SK-N-SH (cell line): ENCODE measurements around the gene C22orf31. TPM values are rescaled to one million over a fixed set of nuclear protein-coding genes. Genes with fewer than 3 reads are reported as not detected.

Experiments
- CTCF ChIA-PET: fragments of 300-600, 350-600 bp; formaldehyde crosslinking; extraction: SDS; loops from one replicate; lab custom pipeline; 2021; lab: Yijun Ruan, JAX
- POLR2A ChIA-PET: fragments of 350-600 bp; sonication (Branson Sonifier 250); formaldehyde crosslinking; extraction: SDS; loops from one replicate; lab custom pipeline; 2020; ENCODE audit warnings: antibody characterized with exemption, inconsistent platforms; lab: Yijun Ruan, JAX
- DNase-seq: peaks from one replicate; pipeline ENCODE4 v3.0.0; 2012
- H2AFZ ChIP-seq: fragments of 200-600 bp; sonication (generic); 2 replicates; pipeline ENCODE4 v1.8.1; 2016; ENCODE audit warnings: antibody characterized with exemption, mild to moderate bottlenecking, low read depth
- H3F3A ChIP-seq: fragments of 200-600 bp; sonication (generic); replicated peaks from 2 replicates; pipeline ENCODE3; 2016; ENCODE audit warnings: antibody characterized with exemption, mild to moderate bottlenecking; ENCODE audit not compliant: insufficient read depth
- H3K27ac ChIP-seq, 2 experiments: fragments of 200-500 bp in 1 of 2; fragments of 200-600 bp in 1 of 2; sonication (Bioruptor generic) in 1 of 2; sonication (generic), shearing (Covaris generic) in 1 of 2; 2 replicates each; pipeline versions ENCODE4 v1.5.1 to v1.6.1; 2014 to 2016; ENCODE audit warnings: low read depth in 2 of 2, inconsistent platforms in 1 of 2, low read length in 1 of 2, mild to moderate bottlenecking in 1 of 2, mixed read lengths in 1 of 2
- H3K27me3 ChIP-seq: fragments of 200-600 bp; sonication (generic), shearing (Covaris generic); 2 replicates; pipeline ENCODE4 v1.6.1; 2016; ENCODE audit warnings: mixed run types; ENCODE audit not compliant: insufficient read depth
- H3K36me3 ChIP-seq, 2 experiments: fragments of 200-500 bp in 1 of 2; fragments of 200-600 bp in 1 of 2; sonication (Bioruptor generic) in 1 of 2; sonication (generic) in 1 of 2; replicated peaks in 1 of 2; 2 replicates each; pipeline versions ENCODE3 to v1.5.1; 2014 to 2016; ENCODE audit warnings: low read length in 1 of 2, mild to moderate bottlenecking in 1 of 2; ENCODE audit not compliant: insufficient read depth in 2 of 2, control insufficient read depth in 1 of 2
- H3K4me1 ChIP-seq, 2 experiments: fragments of 200-500 bp in 1 of 2; fragments of 200-600 bp in 1 of 2; sonication (Bioruptor generic) in 1 of 2; sonication (generic), shearing (Covaris generic) in 1 of 2; 2 replicates each; pipeline versions ENCODE4 v1.5.1 to v1.6.1; 2014 to 2016; ENCODE audit warnings: low read depth in 1 of 2, low read length in 1 of 2, mixed run types in 1 of 2; ENCODE audit not compliant: insufficient read depth in 2 of 2, control insufficient read depth in 1 of 2
- H3K4me2 ChIP-seq: fragments of 200-600 bp; sonication (generic), shearing (Covaris generic); 2 replicates; pipeline ENCODE4 v1.6.1; 2017; ENCODE audit warnings: mixed run types
- H3K4me3 ChIP-seq, 2 experiments: fragments of 200-500 bp in 1 of 2; fragments of 200-600 bp in 1 of 2; sonication (Bioruptor generic) in 1 of 2; sonication (generic), shearing (Covaris generic) in 1 of 2; 2 replicates each; pipeline versions ENCODE4 v1.5.1 to v1.8.1; 2014 to 2016; ENCODE audit warnings: low read depth in 2 of 2, inconsistent platforms in 1 of 2, low read length in 1 of 2, mild to moderate bottlenecking in 1 of 2, mixed read lengths in 1 of 2, moderate library complexity in 1 of 2
- H3K79me2 ChIP-seq: fragments of 200-600 bp; sonication (generic); 2 replicates; pipeline ENCODE4 v1.8.1; 2017; ENCODE audit warnings: mild to moderate bottlenecking; ENCODE audit not compliant: insufficient read depth
- H3K9ac ChIP-seq: fragments of 200-600 bp; sonication (generic); 2 replicates; pipeline ENCODE4 v1.6.1; 2017; ENCODE audit warnings: mixed run types
- H3K9me2 ChIP-seq: fragments of 200-600 bp; sonication (generic); 2 replicates; pipeline ENCODE4 v1.6.1; 2017; ENCODE audit warnings: mixed run types
- H3K9me3 ChIP-seq: fragments of 200-600 bp; sonication (generic); 2 replicates; pipeline ENCODE4 v1.6.1; 2017; ENCODE audit warnings: mixed run types, mild to moderate bottlenecking, moderate library complexity
- H4K20me1 ChIP-seq: fragments of 200-600 bp; sonication (generic); 2 replicates; pipeline ENCODE4 v1.6.1; 2017; ENCODE audit warnings: mild to moderate bottlenecking, mixed run types; ENCODE audit not compliant: insufficient read depth
- CHD2 ChIP-seq: fragments of 150-350 bp; IDR thresholded peaks from 2 replicates; pipeline ENCODE4 v1.6.1; 2018; ENCODE audit warnings: low read length; ENCODE audit not compliant: partially characterized antibody
- EP300 ChIP-seq, 2 experiments: IDR thresholded peaks; 2 replicates each; pipeline versions ENCODE4 v1.4.0 to v1.6.1; 2012; ENCODE audit warnings: borderline replicate concordance in 1 of 2, low read depth in 1 of 2, low read length in 1 of 2
- EZH2phosphoT487 ChIP-seq: fragments of 200-600 bp; sonication (generic); IDR thresholded peaks from 2 replicates; pipeline ENCODE4 v1.6.1; 2017; ENCODE audit warnings: low read depth, mixed run types, mild to moderate bottlenecking, antibody characterized with exemption, moderate library complexity, borderline replicate concordance
- FOXJ3 ChIP-seq: sonication (generic); formaldehyde crosslinking; IDR thresholded peaks from 2 replicates; pipeline ENCODE4 v1.5.1; 2020; ENCODE audit warnings: mild to moderate bottlenecking, missing genetic modification reagents
- GABPA ChIP-seq: IDR thresholded peaks from 2 replicates; pipeline ENCODE4 v1.4.0; 2012; ENCODE audit warnings: low read depth, mild to moderate bottlenecking
- GATA2 ChIP-seq: sonication (generic); formaldehyde crosslinking; IDR thresholded peaks from 2 replicates; pipeline ENCODE4 v1.5.0; 2020; ENCODE audit warnings: mild to moderate bottlenecking, missing genetic modification reagents
- MEF2A ChIP-seq: IDR thresholded peaks from 2 replicates; pipeline ENCODE4 v1.4.0; 2012; ENCODE audit warnings: low read depth, borderline replicate concordance
- MXI1 ChIP-seq: IDR thresholded peaks from 2 replicates; pipeline ENCODE4 v1.6.1; 2012; ENCODE audit warnings: mild to moderate bottlenecking, low read depth, low read length, improper control_type of control experiment
- NFIC ChIP-seq: IDR thresholded peaks from 2 replicates; pipeline ENCODE4 v1.4.0; 2012; ENCODE audit warnings: borderline replicate concordance
- POLR2AphosphoS5 ChIP-seq: IDR thresholded peaks from 2 replicates; pipeline ENCODE4 v1.6.1; 2012; ENCODE audit warnings: low read depth, low read length
- RAD21 ChIP-seq: IDR thresholded peaks from 2 replicates; pipeline ENCODE4 v1.6.1; 2012; ENCODE audit warnings: mild to moderate bottlenecking, low read length
- RCOR1 ChIP-seq: fragments of 150-350 bp; IDR thresholded peaks from 2 replicates; pipeline ENCODE4 v1.6.1; 2017; ENCODE audit warnings: antibody characterized with exemption, low read length
- SIN3A ChIP-seq: IDR thresholded peaks from 2 replicates; pipeline ENCODE4 v1.6.1; 2012; ENCODE audit warnings: low read depth, mild to moderate bottlenecking, low read length, moderate library complexity, borderline replicate concordance
- TCF12 ChIP-seq: IDR thresholded peaks from 2 replicates; pipeline ENCODE4 v1.4.0; 2012
- WGBS: methylation state at CpG from one replicate; pipeline ENCODE4 v1.1.6; 2017; ENCODE audit warnings: low lambda C conversion rate; 5-methylcytosine and 5-hydroxymethylcytosine counted together
- polyA plus RNA-seq, 3 experiments: library from polyadenylated mRNA; depleted of rRNA; stranded (reverse); fragments of >200 nt; gene quantifications; 2 replicates each; pipeline ENCODE4 v1.2.3, GENCODE V29; 2012
- TF ChIP-seq, protein P1 (sequence below): fragments of 150-350 bp; IDR thresholded peaks from 2 replicates; pipeline ENCODE4 v1.6.1; 2016; ENCODE audit warnings: mild to moderate bottlenecking, low read depth, low read length

C22orf31 gene
- polyA plus RNA-seq, 1 of the 3 experiments (the other 2 are of a cell fraction): not detected

DNA sequence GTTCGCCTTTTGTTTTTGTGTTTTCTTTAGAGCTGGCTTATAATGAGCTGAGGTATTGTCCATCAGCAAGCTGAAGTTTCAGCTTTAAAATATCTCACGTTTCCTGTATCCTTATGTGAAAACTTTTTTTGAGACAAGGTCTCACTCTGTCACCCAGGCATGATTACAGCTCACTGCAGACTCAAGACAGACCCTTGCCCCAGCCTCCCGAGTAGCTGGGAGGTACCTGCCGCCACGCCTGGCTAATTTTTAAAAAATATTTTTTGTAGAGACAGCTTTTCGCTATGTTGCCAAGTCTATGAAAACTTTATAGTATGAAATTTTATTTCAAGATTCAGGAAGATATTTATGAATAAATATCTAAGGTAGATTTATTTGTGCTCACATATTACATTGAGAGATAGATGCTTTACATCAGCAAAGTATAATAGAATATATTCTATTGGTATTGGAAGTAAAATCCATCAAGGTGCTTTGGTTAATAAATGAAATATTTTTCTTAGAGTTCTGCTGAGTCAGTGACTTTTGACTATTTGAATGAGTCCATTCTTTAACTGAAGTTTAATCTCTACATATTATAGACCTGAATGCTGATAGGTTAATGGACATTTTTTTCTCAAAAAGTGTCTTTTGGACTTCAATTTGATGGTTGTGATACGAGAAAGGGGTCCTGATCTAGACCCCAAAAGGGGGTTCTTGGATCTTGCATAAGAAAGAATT lies 21.4 kb upstream of the C22orf31 start:
- no peaks in the 10 kb centered on the region for H3K36me3 ChIP-seq
- H3K9ac ChIP-seq: no peak overlapping the region
- CTCF ChIA-PET: interaction anchor here (0.6 to 1.9 kb wide), 5 partner anchors 36 to 296 kb away, joined by 3 to 6 read pairs (median 3); no protein-coding TSS in a partner anchor
- POLR2A ChIA-PET: no interaction called here
- TF ChIP-seq MXI1 (no peak), CHD2 (no peak), TCF12 (no peak), GABPA (no peak), SIN3A (no peak)
- H3K27me3 ChIP-seq: no peaks in the 10 kb centered on the region
- WGBS: 90% methylated on average over 7 of the region's 7 CpGs
- H4K20me1 ChIP-seq: no peaks in the 10 kb centered on the region
- no peak overlapping the region for H3K27ac ChIP-seq
- H3F3A ChIP-seq: no peaks in the 10 kb centered on the region
- no peak overlapping the region for H3K4me3 ChIP-seq
- H3K79me2 ChIP-seq: no peaks in the 10 kb centered on the region
- no peak overlapping the region for H2AFZ ChIP-seq
- H3K9me2 ChIP-seq: no peaks in the 10 kb centered on the region
- DNase-seq: no peak
- peaks cover 7 to 30% of the 10 kb centered on the region in 2 experiments; a peak in 3 of 4 replicates for H3K4me1 ChIP-seq
- no peak overlapping the region for H3K4me2 ChIP-seq
- H3K9me3 ChIP-seq: no peaks in the 10 kb centered on the region

DNA sequence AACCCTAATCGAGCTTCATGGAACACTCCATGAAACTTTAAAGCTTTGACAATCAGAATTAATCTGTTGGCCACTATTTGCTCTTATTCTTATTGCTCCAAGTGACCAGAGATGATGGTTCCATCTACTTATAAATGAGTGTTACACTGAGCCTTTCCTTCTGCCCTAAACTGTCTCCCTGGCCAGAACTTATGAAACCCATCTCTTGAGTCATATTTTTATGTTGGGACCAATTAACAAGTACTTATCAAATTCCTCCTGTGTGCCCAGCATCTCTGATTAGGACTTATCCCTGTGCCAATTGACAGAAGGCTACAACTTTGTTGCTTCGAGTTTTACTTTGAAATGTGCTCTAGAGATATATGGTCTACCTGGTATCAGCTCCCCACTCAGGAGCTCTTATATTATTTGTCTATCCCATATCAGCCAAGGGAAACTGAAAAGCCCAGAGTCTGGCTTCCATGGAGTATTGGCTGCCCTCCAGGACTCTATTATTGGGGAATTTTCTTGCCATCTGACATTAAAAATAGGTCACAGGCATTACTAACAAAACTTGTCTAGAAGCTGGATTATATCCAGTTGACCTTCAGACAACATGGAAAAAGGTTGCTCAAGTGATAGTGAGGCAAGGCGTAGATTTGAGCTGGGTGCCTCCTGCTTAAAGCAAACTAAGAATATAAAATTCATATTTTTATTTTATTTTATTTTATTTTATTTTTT lies 20.0 kb upstream of the C22orf31 start:
- H3K27ac ChIP-seq: peak overlapping the region in 1 of 2 experiments; percentile 18; a peak in 1 of 4 replicates

DNA sequence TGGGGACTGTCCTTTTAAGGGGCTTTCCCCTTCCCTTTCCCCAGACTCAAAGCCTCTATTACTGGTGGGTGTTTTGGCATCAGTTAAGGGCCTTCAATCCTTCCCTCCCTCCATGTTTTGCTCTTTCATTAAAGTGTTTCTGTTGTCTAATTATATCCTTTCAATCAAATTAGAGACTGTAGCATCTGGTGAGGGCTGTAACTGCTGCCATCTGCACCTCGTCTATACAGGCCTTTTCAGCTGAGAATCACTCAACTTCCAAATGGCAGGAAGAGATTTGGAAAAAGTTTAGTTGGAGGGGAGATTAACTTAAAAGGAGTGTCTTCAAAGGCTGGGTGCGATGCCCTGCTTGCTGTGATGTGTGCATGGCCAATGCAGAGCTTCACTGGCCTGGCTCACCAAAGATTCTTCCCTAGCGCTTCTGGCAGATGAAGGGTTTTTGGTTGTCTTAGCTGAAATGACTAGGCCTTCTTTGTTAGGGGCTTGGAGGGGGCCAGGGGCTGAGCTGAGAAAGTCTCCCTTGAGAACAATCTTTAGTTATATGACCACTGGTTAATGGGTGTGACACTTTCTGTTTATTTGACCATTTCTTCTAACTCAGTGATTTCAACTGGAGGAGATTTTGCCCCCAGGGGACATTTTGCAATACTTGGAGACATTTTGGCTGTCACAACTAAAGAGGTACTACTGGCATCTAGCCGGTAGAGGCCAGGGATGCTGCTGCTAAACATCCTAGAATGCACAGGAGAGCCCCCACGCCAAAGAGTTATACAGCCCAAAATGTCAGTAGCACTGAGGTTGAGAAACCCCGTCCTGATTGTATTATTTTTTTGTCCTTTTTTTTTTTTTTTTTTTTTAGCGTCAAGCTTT lies 18.7 kb upstream of the C22orf31 start:
- Histone ChIP-seq H3K9me2 (no peaks in the 10 kb centered on the region), H4K20me1 (no peaks in the 10 kb centered on the region)

More for the DNA sequence above, 20.0 kb upstream of the C22orf31 start:
- H4K20me1 ChIP-seq: no peaks in the 10 kb centered on the region
- POLR2A ChIA-PET: no interaction called here
- peaks cover 7 to 30% of the 10 kb centered on the region in 2 experiments; a peak in 3 of 4 replicates for H3K4me1 ChIP-seq
- H3K9me3 ChIP-seq: no peaks in the 10 kb centered on the region
- no peaks in the 10 kb centered on the region for H3K36me3 ChIP-seq
- WGBS: 77% methylated on average over 3 of the region's 3 CpGs
- H3K9ac ChIP-seq: no peak overlapping the region
- no peaks in the 10 kb centered on the region for H3K27me3 ChIP-seq
- H3K4me2 ChIP-seq: no peak overlapping the region
- H2AFZ ChIP-seq: no peak overlapping the region
- DNase-seq: no peak
- no peak overlapping the region for H3K4me3 ChIP-seq
- peak; percentile 22; the same call in 1 of the 2 replicates for TF ChIP-seq NFIC
- no peak for TF ChIP-seq EZH2phosphoT487
- CTCF ChIA-PET: interaction anchor here (1.0 to 1.9 kb wide), 4 partner anchors 13 to 295 kb away, joined by 3 to 6 read pairs (median 5); no protein-coding TSS in a partner anchor
- no peaks in the 10 kb centered on the region for H3K79me2 ChIP-seq
- no peaks in the 10 kb centered on the region for H3F3A ChIP-seq
- no peaks in the 10 kb centered on the region for H3K9me2 ChIP-seq

More for the DNA sequence above, 18.7 kb upstream of the C22orf31 start:
- Histone ChIP-seq H2AFZ (no peak overlapping the region), H3K27me3 (no peaks in the 10 kb centered on the region), H3K36me3 (no peaks in the 10 kb centered on the region), H3K79me2 (no peaks in the 10 kb centered on the region), H3K9ac (no peak overlapping the region), H3K4me2 (no peak overlapping the region), H3K4me3 (no peak overlapping the region; a peak in 1 of 4 replicates), H3K27ac (peak overlapping the region in 1 of 2 experiments; percentile 64; a peak in 2 of 4 replicates), H3K4me1 (peaks cover 7 to 30% of the 10 kb centered on the region in 2 experiments; a peak in 3 of 4 replicates), H3F3A (no peaks in the 10 kb centered on the region), H3K9me3 (no peaks in the 10 kb centered on the region)
- POLR2A ChIA-PET: no interaction called here
- CTCF ChIA-PET: interaction anchor here (0.9 to 1.5 kb wide), 2 partner anchors 74 to 165 kb away, joined by 3 to 5 read pairs; no protein-coding TSS in a partner anchor
- DNase-seq: peak; percentile 64
- WGBS: 89% methylated on average over 7 of the region's 7 CpGs
- 0 out of 2 replicates have a peak, but pooled peaks have one; percentile 18 for TF ChIP-seq POLR2AphosphoS5
- TF ChIP-seq CHD2: peak; percentile 58
- peak; percentile 10; the same call in 1 of the 2 replicates for TF ChIP-seq TCF12
- TF ChIP-seq, protein P1, sequence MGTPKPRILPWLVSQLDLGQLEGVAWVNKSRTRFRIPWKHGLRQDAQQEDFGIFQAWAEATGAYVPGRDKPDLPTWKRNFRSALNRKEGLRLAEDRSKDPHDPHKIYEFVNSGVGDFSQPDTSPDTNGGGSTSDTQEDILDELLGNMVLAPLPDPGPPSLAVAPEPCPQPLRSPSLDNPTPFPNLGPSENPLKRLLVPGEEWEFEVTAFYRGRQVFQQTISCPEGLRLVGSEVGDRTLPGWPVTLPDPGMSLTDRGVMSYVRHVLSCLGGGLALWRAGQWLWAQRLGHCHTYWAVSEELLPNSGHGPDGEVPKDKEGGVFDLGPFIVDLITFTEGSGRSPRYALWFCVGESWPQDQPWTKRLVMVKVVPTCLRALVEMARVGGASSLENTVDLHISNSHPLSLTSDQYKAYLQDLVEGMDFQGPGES: no peak
- TF ChIP-seq MEF2A: no peak
- peak in 1 of 2 experiments; percentile 73; a peak in 2 of 4 replicates for TF ChIP-seq EP300 (IDR thresholded peaks at IDR 0.05; ENCODE audit: borderline replicate concordance in 1 of 2, low read depth in 1 of 2, low read length in 1 of 2)
- TF ChIP-seq GATA2 (CRISPR knock-in tag): peak; percentile 37
- TF ChIP-seq RCOR1: peak; percentile 83
- peak; percentile 78 for TF ChIP-seq FOXJ3 (CRISPR knock-in tag)
- 0 out of 2 replicates have a peak, but pooled peaks have one; percentile 2 for TF ChIP-seq RAD21
